Gastrocnemius medialis (tissue), 4 donors: ENCODE results near the gene FSIP1.

Experiments used
- POLR2A ChIP-seq, 2 donors: fragments of 450-650 bp; IDR thresholded peaks; one replicate each; pipeline ENCODE4 v1.6.1; 2017; ENCODE audit warnings: antibody characterized with exemption in 2 of 2, mild to moderate bottlenecking in 2 of 2, moderate library complexity in 2 of 2
- TF ChIP-seq, protein P1 (sequence below), 5 experiments: fragments of 450-650 bp in 3 of 5; fragments of 200-600 bp in 2 of 5; sonication (generic) in 2 of 5; IDR thresholded peaks in 4 of 5; conservative IDR thresholded peaks in 1 of 5; 1 replicate in 4 of 5; 2 replicates in 1 of 5; pipeline ENCODE4 v1.5.1; 2016 to 2019; ENCODE audit warnings: antibody characterized with exemption in 5 of 5, mild to moderate bottlenecking in 3 of 5, moderate library complexity in 3 of 5

DNA sequence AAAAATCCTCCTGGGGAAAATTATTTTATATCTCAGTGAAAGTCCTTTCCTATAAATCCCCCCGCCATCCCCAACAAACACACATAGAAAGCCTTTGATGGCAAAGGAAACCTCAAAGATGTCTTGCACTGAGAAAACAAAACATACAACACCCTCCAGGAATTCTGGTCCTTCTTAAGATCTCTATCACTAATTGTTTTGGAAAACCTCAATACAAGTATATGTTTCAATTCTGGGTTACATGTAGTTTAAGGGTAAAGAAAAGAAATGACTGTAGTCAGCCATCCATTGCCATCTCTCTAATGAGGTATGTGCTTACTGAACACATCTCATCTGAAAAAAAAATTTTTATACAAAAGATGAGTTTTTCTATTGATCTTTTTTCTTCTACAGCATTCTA is 97.3 kb downstream of the FSIP1 start:
- TF ChIP-seq POLR2A (IDR thresholded peaks at IDR 0.05): no peak
- TF ChIP-seq, protein P1, sequence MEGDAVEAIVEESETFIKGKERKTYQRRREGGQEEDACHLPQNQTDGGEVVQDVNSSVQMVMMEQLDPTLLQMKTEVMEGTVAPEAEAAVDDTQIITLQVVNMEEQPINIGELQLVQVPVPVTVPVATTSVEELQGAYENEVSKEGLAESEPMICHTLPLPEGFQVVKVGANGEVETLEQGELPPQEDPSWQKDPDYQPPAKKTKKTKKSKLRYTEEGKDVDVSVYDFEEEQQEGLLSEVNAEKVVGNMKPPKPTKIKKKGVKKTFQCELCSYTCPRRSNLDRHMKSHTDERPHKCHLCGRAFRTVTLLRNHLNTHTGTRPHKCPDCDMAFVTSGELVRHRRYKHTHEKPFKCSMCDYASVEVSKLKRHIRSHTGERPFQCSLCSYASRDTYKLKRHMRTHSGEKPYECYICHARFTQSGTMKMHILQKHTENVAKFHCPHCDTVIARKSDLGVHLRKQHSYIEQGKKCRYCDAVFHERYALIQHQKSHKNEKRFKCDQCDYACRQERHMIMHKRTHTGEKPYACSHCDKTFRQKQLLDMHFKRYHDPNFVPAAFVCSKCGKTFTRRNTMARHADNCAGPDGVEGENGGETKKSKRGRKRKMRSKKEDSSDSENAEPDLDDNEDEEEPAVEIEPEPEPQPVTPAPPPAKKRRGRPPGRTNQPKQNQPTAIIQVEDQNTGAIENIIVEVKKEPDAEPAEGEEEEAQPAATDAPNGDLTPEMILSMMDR (IDR thresholded peaks at IDR 0.05 in 4 of 5, conservative IDR thresholded peaks at IDR 0.05 in 1 of 5): no peak
